Nasal cavity respiratory epithelium epithelial cell of viscerocranial mucosa (primary cell): ENCODE measurements around the gene BCAS2. TPM values are rescaled to one million over a fixed set of nuclear protein-coding genes. Genes with fewer than 3 reads are reported as not detected.

Experiments used
- total RNA-seq: library from RNA; depleted of rRNA; stranded (reverse); fragments of >200 nt; gene quantifications from 2 replicates; pipeline ENCODE4 v1.2.3, GENCODE V29; 2014

Gene BCAS2
- 54.8 and 66.0 TPM in 2 replicates for total RNA-seq

GRCh38 chr1:114581335-114582287 lies at the start of gene BCAS2:
Gene BCAS2 (minus strand): TSS chr1:114581615. CDS start chr1:114581591, 24 bp downstream.

Other genes starting within 250 kb of the BCAS2 start
- gene TRIM33, start 70.4 kb downstream of the BCAS2 start, total RNA-seq: 22.9 and 40.3 TPM in 2 replicates
- gene DENND2C, start 88.4 kb upstream of the BCAS2 start, total RNA-seq: 26.8 and 40.0 TPM in 2 replicates
- not detected in 2 replicates for gene AMPD1, start 113.9 kb upstream of the BCAS2 start, total RNA-seq
- 64.6 and 77.9 TPM in 2 replicates for gene NRAS, start 135.2 kb upstream of the BCAS2 start, total RNA-seq
- 979 and 1,088 TPM in 2 replicates for gene CSDE1, start 176.4 kb upstream of the BCAS2 start, total RNA-seq
- gene SIKE1, start 199.1 kb upstream of the BCAS2 start, total RNA-seq: 87.8 and 120 TPM in 2 replicates